Psoas muscle (tissue), 8 donors: ENCODE results near the gene COL8A1. TPM values are rescaled to one million over a fixed set of nuclear protein-coding genes. Genes with fewer than 3 reads are reported as not detected.
A peak's percentile ranks its signal among the peaks of the same experiment; 100 is the strongest.

Experiments used
- ATAC-seq, 4 donors: fragments of 200-7000 bp; cut with Tn5 transposase; one replicate each; pipeline ENCODE4 v1.9.1; 2020; ENCODE audit warnings: moderate library complexity in 3 of 4, mild to moderate bottlenecking in 2 of 4
- DNase-seq, 2 donors: peaks; one replicate each; pipeline ENCODE4 v3.0.0-alpha.2; 2020
- H3K27ac ChIP-seq: fragments of 200-600 bp; one replicate; pipeline ENCODE4 v1.8.0; 2022
- H3K27me3 ChIP-seq, 3 donors: fragments of 200-600 bp in 1 of 3; one replicate each; pipeline versions ENCODE4 v1.6.1 to v1.8.0; 2013 to 2022; ENCODE audit warnings: low read length in 2 of 3, mild to moderate bottlenecking in 2 of 3, moderate library complexity in 1 of 3; ENCODE audit not compliant: insufficient read depth in 3 of 3
- H3K36me3 ChIP-seq, 2 donors: fragments of 200-600 bp in 1 of 2; one replicate each; pipeline versions ENCODE4 v1.6.1 to v1.8.0; 2013 to 2022; ENCODE audit warnings: low read depth in 1 of 2, mild to moderate bottlenecking in 1 of 2, moderate library complexity in 1 of 2; ENCODE audit not compliant: insufficient read depth in 1 of 2
- H3K4me1 ChIP-seq: fragments of 200-600 bp; one replicate; pipeline ENCODE4 v1.8.0; 2022
- H3K4me3 ChIP-seq: fragments of 200-600 bp; one replicate; pipeline ENCODE4 v1.8.0; 2022; ENCODE audit warnings: mild to moderate bottlenecking
- H3K9me3 ChIP-seq: fragments of 200-600 bp; one replicate; pipeline ENCODE4 v1.8.0; 2022
- WGBS, 3 donors: extraction: QIAGEN DNeasy Blood & Tissue Kit; methylation state at CpG; one replicate each; pipeline versions ENCODE4 v1.1.6 to v1.1.7; 2013; 5-methylcytosine and 5-hydroxymethylcytosine counted together
- intact Hi-C, 2 donors: fragments of 100-400 bp; cut with DNase I; formaldehyde crosslinking; loops; one replicate each; pipeline versions ENCODE4 v1.11.0 to v1.14.2; 2022
- polyA plus RNA-seq, 3 donors: library from polyadenylated mRNA; stranded (reverse); fragments of 200-250 nt; gene quantifications; one replicate each; pipeline ENCODE4 v1.2.3, GENCODE V29; 2013
- total RNA-seq, 4 donors: library from RNA; stranded (reverse); fragmentation: NEBNext Ultra II Directional in 2 of 4; extraction: Animal tissue kit (Norgen Biotek cat#: 25700) in 2 of 4; gene quantifications; one replicate each; pipeline versions ENCODE4 v1.2.1 to v1.2.4, GENCODE V29; 2021 to 2023
- TF ChIP-seq, protein P1 (sequence below): fragments of 200-600 bp; IDR thresholded peaks from one replicate; pipeline ENCODE4 v1.8.0; 2022; ENCODE audit warnings: antibody characterized with exemption
- donor health status: healthy with polysubstance abuse.
- donor health status: DM: no; HTN: no; CAD: no; lungs with moderate emphysema.
- donor health status: Bipolar disorder and iron deficiency.
- donor health status: healthy.
- donor health status: DM: yes; HTN: yes; CAD: no.
- donor health status: DM: no; HTN: no; CAD: no.
- donor health status: DM: no; HTN: no; CAD: no.
- donor health status: DM: yes; HTN: yes; CAD: no.

COL8A1 gene
- total and polyA plus RNA-seq, 7 donors, result 1.2 to 11.3 (median 2.3) TPM

DNA sequence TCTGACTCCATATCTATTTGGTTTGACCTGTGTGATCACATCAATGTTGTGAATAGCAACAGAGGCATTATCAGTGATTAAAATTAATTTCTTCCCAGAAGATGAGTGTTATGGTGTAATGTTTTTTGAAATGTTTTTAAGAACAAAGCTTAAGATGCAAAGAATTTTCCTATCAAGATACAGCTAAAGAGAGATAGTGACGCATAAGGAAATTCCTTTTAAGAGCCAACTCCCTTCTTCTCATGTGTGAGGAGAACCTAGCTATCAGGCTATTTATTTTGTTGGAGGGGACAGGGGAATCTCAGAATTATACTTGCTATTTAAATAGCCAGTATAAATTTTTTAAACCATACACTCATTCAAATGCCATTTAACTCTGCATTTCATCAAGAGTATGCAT lies 71.3 kb downstream of the COL8A1 start:
- H3K9me3 ChIP-seq, result no peaks in the 10 kb centered on the region
- no peak overlapping the region for H3K27ac ChIP-seq
- DNase-seq (no peak), ATAC-seq (no peak)
- H3K4me3 ChIP-seq, result no peak overlapping the region
- no peaks in the 10 kb centered on the region for H3K27me3 ChIP-seq
- H3K4me1 ChIP-seq, result no peaks in the 10 kb centered on the region
- intact Hi-C loops, result no loop called here
- TF ChIP-seq, protein P1, sequence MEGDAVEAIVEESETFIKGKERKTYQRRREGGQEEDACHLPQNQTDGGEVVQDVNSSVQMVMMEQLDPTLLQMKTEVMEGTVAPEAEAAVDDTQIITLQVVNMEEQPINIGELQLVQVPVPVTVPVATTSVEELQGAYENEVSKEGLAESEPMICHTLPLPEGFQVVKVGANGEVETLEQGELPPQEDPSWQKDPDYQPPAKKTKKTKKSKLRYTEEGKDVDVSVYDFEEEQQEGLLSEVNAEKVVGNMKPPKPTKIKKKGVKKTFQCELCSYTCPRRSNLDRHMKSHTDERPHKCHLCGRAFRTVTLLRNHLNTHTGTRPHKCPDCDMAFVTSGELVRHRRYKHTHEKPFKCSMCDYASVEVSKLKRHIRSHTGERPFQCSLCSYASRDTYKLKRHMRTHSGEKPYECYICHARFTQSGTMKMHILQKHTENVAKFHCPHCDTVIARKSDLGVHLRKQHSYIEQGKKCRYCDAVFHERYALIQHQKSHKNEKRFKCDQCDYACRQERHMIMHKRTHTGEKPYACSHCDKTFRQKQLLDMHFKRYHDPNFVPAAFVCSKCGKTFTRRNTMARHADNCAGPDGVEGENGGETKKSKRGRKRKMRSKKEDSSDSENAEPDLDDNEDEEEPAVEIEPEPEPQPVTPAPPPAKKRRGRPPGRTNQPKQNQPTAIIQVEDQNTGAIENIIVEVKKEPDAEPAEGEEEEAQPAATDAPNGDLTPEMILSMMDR, result no peak
- WGBS, 3 donors, result 96 to 100% (median 97%) methylated on average over 1 of the region's 1 CpG
- no peaks in the 10 kb centered on the region for H3K36me3 ChIP-seq

DNA sequence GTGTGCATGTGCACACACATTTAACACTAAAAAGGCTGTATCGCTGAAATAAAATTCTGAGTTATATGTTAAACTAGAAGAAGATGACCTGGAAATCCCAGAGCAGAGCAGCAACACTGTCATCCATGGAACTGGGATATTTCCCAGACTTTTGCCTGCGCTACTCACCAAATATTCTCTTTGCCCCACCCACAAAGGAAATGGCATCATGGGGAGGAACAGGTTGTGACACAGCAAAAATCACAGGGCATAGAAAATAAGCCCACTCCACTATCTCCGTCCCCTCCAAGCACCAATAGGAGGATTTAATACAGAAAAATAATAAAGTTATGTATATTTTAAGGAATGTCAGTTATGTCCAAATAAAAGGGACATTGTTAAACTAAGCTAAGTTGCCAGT lies 71.7 kb downstream of the COL8A1 start:
- Histone ChIP-seq H3K4me3 (no peak overlapping the region), H3K4me1 (no peaks in the 10 kb centered on the region), H3K27me3 (no peaks in the 10 kb centered on the region), H3K27ac (no peak overlapping the region), H3K36me3 (no peaks in the 10 kb centered on the region), H3K9me3 (no peaks in the 10 kb centered on the region)
- intact Hi-C loops, result no loop called here
- no peak for ATAC-seq
- 85 to 90% (median 88%) methylated on average over 3 of the region's 3 CpGs for WGBS, 3 donors
- no peak for DNase-seq
- TF ChIP-seq, protein P1, result no peak

DNA sequence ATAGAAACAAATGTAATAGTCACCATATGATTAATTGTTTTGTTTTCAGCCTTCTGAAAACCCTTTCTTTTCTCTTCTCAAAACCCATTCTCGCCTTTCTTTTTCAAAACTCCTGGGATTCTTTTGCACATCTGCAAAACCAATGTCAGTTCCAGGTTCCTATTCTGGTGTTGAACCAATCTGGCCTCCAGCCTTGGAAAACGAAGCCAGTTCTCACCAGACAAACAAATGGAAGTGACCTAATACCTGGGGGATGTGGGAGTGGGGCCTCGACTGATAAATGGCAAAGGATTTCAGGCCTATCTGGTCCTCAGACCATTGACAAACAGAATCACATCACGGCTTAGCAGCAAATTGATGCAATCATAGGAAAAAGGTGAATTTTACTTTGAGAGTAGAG lies 73.0 kb downstream of the COL8A1 start:
- Histone ChIP-seq H3K9me3 (no peaks in the 10 kb centered on the region), H3K4me1 (no peaks in the 10 kb centered on the region), H3K27ac (no peak overlapping the region), H3K4me3 (no peak overlapping the region), H3K36me3 (no peaks in the 10 kb centered on the region), H3K27me3 (no peaks in the 10 kb centered on the region)
- TF ChIP-seq, protein P1, result no peak
- intact Hi-C loops, result no loop called here
- peak; percentile 25 to 48 for DNase-seq
- WGBS, 3 donors, result 55 to 64% (median 64%) methylated on average over 4 of the region's 4 CpGs
- ATAC-seq, result no peak

- WGBS, 3 donors, result 64 to 74% (median 70%) methylated on average over 5 of the region's 5 CpGs
- Histone ChIP-seq H3K36me3 (no peaks in the 10 kb centered on the region), H3K4me3 (no peak overlapping the region), H3K4me1 (no peaks in the 10 kb centered on the region), H3K27ac (no peak overlapping the region), H3K9me3 (no peaks in the 10 kb centered on the region), H3K27me3 (no peaks in the 10 kb centered on the region)
- no peak for ATAC-seq
- intact Hi-C loops, result no loop called here
- DNase-seq, result no peak
- TF ChIP-seq, protein P1, result no peak
Observed at GRCh38 chr3:99712291-99712954, 74.0 kb downstream of the COL8A1 start.

DNA sequence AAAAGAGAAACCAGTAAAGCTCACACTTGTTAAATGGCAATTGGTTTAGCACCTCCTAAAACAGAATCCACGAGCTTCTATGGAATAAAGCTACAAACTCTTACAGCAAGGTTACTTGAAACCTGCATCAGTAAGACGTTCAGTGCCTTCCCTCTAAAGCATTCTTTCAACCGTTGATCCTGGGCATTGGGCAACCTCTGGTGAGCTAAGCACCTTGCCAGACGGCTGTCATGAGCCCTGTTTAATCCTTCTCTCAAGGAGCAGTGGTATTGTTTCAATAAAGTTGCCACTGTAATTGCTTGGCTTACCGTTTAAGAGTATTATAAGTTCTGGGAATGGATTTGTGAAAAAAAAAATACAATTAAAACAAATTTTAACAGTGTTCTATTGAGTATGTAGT lies 75.0 kb downstream of the COL8A1 start:
- ATAC-seq, result no peak
- Histone ChIP-seq H3K4me1 (no peaks in the 10 kb centered on the region), H3K9me3 (no peaks in the 10 kb centered on the region), H3K36me3 (no peaks in the 10 kb centered on the region), H3K27me3 (no peaks in the 10 kb centered on the region), H3K4me3 (no peak overlapping the region), H3K27ac (no peak overlapping the region)
- DNase-seq, result no peak
- WGBS, 3 donors, result 46 to 58% (median 57%) methylated on average over 5 of the region's 5 CpGs
- TF ChIP-seq, protein P1, result no peak
- intact Hi-C loops, result no loop called here
